Fibroblast of villous mesenchyme (primary cell): ENCODE results near the gene APOLD1. TPM values are rescaled to one million over a fixed set of nuclear protein-coding genes. Genes with fewer than 3 reads are reported as not detected.

Experiments used
- DNase-seq: peaks from one replicate; pipeline ENCODE4 v3.0.0-alpha.2; 2010; ENCODE audit warnings: low read depth
- H3K4me3 ChIP-seq: 2 replicates; pipeline ENCODE4 v1.5.1; 2011; ENCODE audit warnings: low read depth, mild to moderate bottlenecking, low read length
- CTCF ChIP-seq: IDR thresholded peaks from 2 replicates; pipeline ENCODE4 v1.5.1; 2012; ENCODE audit warnings: low read depth, mild to moderate bottlenecking, low read length; ENCODE audit not compliant: insufficient read depth
- total RNA-seq: library from RNA; depleted of rRNA; stranded (reverse); fragments of >200 nt; gene quantifications from 2 replicates; pipeline ENCODE4 v1.2.3, GENCODE V29; 2012

APOLD1 gene
- total RNA-seq, 1 donor = 14.7 TPM

GRCh38 chr12:12784116-12784515, 1.3 kb upstream of the APOLD1 start:
- H3K4me3 ChIP-seq = no peak overlapping the region
- no peak for DNase-seq
- TF ChIP-seq CTCF = no peak

- TF ChIP-seq CTCF = no peak
- no peak for DNase-seq
Observed at GRCh38 chr12:12786351-12786705, 869 bp downstream of the APOLD1 start.

GRCh38 chr12:12786706-12787601, 1.5 kb downstream of the APOLD1 start:
- DNase-seq = peak; percentile 82
- H3K4me3 ChIP-seq = peak overlapping the region; percentile 65
- TF ChIP-seq CTCF = no peak

More at GRCh38 chr12:12786351-12786705, 869 bp downstream of the APOLD1 start:
- H3K4me3 ChIP-seq = peak overlapping the region; percentile 65

- no peak for DNase-seq
- no peak for TF ChIP-seq CTCF
- no peak overlapping the region for H3K4me3 ChIP-seq
Observed at GRCh38 chr12:12788131-12788530, 2.7 kb downstream of the APOLD1 start.

GRCh38 chr12:12788675-12789368, 3.4 kb downstream of the APOLD1 start:
- no peak overlapping the region for H3K4me3 ChIP-seq
- peak; percentile 81 for DNase-seq
- peak; percentile 72 for TF ChIP-seq CTCF

- no peak overlapping the region for H3K4me3 ChIP-seq
- no peak for TF ChIP-seq CTCF
- DNase-seq = no peak
Observed at GRCh38 chr12:12790956-12791355, 5.5 kb downstream of the APOLD1 start.
